Ramos (cell line): ENCODE data around the gene YBX1.
"Not testable (repeated sequence)": the region's sequence is repeated elsewhere in the genome, so short reads cannot be mapped to it uniquely, and the experiment has no call there.

ENCODE experiments used
- in situ Hi-C: fragments of 300-500 bp; cut with MboI; formaldehyde crosslinking; loops from one replicate; pipeline ENCODE4 v1.14.3; 2022; ENCODE audit warnings: low sequenced_read_pairs; ENCODE audit not compliant: unreplicated experiment

Gene YBX1

GRCh38 chr1:42744148-42744413 is 61.9 kb downstream of the YBX1 start:
- in situ Hi-C loops, result loop anchor here (10.0 to 25.0 kb wide), 2 partner anchors 157 to 599 kb away; no protein-coding TSS in a partner anchor

GRCh38 chr1:42745851-42746250 is 63.6 kb downstream of the YBX1 start:
- in situ Hi-C loops, result loop anchor here (10.0 to 25.0 kb wide), 2 partner anchors 159 to 601 kb away; no protein-coding TSS in a partner anchor

GRCh38 chr1:42746436-42747105 is 64.4 kb downstream of the YBX1 start:
- in situ Hi-C loops, result loop anchor here (10.0 to 25.0 kb wide), 2 partner anchors 159 to 602 kb away; no protein-coding TSS in a partner anchor

- in situ Hi-C loops, result loop anchor here (10.0 to 25.0 kb wide), 2 partner anchors 160 to 602 kb away; no protein-coding TSS in a partner anchor
Observed at GRCh38 chr1:42747125-42747524, 64.9 kb downstream of the YBX1 start.

GRCh38 chr1:42748021-42748420 is 65.8 kb downstream of the YBX1 start:
- in situ Hi-C loops, result loop anchor here (10.0 to 25.0 kb wide), 2 partner anchors 161 to 603 kb away; no protein-coding TSS in a partner anchor

- in situ Hi-C loops, result loop anchor here (10.0 to 25.0 kb wide), 2 partner anchors 161 to 604 kb away; no protein-coding TSS in a partner anchor
Observed at GRCh38 chr1:42748461-42749410, 66.5 kb downstream of the YBX1 start.

GRCh38 chr1:42750041-42750440 is 67.8 kb downstream of the YBX1 start:
- in situ Hi-C loops, result no loop called here

GRCh38 chr1:42751511-42752070 is 69.4 kb downstream of the YBX1 start:
- in situ Hi-C loops, result not testable (repeated sequence)

GRCh38 chr1:42752284-42752683 is 70.1 kb downstream of the YBX1 start:
- in situ Hi-C loops, result no loop called here

- in situ Hi-C loops, result no loop called here
Observed at GRCh38 chr1:42753070-42753469, 70.9 kb downstream of the YBX1 start.
